NCI-H2107 treated with DMSO at 0.1 percent for 48 hours (cell line): Measurements from ENCODE around the gene DPYSL3.

Experiments
- DNase-seq: peaks from one replicate; lab custom pipeline; 2025; ENCODE audit not compliant: unreplicated experiment; lab: John Stamatoyannopoulos, UW

DPYSL3 gene

GRCh38 chr5:147515269-147515668 is 5.4 kb upstream of the DPYSL3 start:
- DNase-seq: no peak

DNA sequence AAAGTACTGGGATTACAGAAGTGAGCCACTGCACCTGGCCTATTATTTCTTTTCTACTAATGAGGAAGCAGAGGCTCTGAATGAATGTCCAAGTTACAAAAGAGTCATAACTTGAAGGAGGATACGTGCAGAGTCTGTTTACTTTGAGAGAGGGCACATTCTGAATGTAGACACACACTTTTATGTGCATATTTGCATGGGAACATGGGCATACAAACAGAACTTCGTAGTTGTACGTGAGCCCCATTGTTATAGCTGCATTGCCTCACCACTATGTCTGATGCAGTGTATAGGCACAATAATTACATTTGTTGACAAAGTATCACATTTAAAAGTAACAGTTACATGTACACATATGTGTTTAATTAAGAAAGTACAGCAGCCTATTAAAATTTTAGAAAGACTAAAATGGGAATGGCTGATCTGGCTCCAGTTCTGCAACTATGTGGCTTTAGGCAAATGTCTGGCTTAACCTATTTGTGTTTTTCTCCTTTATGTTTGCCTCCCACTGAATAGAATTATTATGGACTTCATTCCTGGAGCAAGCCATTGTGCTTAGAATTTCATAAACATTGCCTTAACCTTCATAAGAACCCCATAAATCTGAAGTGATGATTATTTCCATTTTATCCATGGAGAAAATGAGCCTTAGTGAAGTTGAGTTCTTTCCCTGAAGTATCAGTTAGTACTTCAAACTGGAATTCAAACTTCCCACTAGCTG is 3.0 kb upstream of the DPYSL3 start:
- no peak for DNase-seq

DNA sequence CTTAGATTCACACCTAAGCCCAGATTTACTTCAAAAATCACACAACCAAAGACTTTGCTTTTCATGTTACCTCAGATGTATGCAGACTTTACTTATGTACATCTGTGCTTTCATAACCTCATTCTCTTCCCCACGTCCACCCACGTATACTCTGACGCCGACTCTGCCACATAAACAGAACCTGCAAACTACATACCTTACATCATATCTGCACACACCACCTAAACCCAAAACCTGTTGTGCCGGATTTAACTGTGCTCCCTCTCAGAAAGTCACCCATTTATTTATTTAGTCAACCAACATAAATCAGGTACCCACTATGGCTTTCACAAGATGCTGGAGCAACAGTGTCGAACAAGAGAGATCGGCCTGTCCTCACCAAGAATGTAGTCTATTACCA is 1.0 kb upstream of the DPYSL3 start:
- DNase-seq: no peak

GRCh38 chr5:147509041-147509709 is 693 bp downstream of the DPYSL3 start:
- no peak for DNase-seq

DNA sequence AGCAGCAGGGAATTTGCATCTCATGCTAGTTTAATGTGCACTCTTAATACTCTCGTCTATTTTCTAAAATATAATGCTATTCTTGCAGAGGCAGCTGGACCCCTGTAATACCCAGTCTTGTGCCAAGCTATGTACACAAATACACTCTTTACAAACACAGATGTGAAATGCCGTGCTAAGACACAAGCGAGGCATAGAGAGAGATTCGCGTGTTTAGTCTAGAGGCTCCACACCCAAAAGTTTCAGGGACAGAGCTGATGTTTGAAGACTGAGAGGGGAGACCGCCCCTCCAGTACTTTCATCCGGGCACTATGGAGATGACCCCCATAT is 1.2 kb downstream of the DPYSL3 start:
- DNase-seq: no peak

GRCh38 chr5:147507480-147508126 is 2.3 kb downstream of the DPYSL3 start:
- DNase-seq: no peak

DNA sequence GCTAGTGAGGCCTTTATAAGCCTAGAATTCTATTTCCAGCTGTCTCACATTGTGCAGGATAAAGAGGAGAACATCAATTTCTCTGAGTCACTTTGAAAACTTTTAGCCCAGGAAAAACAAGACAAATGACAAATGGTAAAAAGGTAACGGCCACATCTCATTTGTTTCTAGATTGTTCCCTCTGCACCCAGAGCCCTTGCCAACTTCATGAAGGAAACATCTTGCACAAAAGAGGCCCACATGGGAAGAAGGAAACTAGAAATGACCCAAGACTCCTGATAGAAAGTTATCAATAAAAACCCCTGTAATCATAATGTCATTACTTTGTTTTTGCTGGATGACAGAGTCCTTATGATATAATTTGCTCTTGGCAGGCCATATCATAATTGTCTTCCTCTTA is 5.3 kb downstream of the DPYSL3 start:
- no peak for DNase-seq

GRCh38 chr5:147504011-147504410 is 5.9 kb downstream of the DPYSL3 start:
- DNase-seq: no peak

DNA sequence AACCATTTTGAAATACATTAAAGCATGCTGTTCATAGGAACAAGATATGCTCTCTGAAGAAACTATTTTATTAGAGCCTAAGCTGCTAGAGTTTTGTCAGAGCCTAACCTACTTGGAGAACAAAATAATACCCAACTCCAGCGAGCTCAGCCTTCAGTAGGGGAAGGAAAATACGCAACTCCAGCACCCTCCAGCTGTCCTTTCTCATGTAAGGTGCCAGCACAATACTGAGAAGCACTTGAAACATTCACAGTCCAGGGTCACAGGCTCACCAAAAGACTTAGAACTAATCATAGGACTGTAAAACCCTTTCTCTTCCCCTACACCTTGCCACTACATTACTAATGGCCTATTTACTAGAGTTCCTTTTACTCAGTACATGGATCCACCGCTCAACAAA is 18.9 kb downstream of the DPYSL3 start:
- no peak for DNase-seq

- no peak for DNase-seq
Measured at GRCh38 chr5:147487031-147487750, 22.7 kb downstream of the DPYSL3 start.

DNA sequence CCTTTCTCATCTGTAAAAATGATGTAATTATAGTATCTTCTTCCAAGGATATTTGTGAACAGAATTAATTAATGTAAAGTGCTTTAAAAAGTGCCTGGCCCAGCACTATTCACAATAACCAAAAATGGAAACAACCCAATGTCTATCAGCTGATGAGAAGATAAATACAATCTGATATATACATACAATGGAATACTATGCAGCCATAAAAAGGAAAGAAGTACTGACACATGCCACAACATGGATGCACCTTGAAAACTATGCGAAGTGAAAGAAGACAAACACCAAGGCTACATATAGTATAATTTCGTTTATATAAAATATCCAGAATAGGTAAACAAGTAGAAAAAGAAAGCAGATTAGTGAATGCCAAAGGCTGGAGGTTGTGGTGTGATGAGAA is 24.1 kb downstream of the DPYSL3 start:
- no peak for DNase-seq

- DNase-seq: no peak
Measured at GRCh38 chr5:147485046-147485445, 24.8 kb downstream of the DPYSL3 start.

GRCh38 chr5:147484708-147485020 is 25.2 kb downstream of the DPYSL3 start:
- no peak for DNase-seq

DNA sequence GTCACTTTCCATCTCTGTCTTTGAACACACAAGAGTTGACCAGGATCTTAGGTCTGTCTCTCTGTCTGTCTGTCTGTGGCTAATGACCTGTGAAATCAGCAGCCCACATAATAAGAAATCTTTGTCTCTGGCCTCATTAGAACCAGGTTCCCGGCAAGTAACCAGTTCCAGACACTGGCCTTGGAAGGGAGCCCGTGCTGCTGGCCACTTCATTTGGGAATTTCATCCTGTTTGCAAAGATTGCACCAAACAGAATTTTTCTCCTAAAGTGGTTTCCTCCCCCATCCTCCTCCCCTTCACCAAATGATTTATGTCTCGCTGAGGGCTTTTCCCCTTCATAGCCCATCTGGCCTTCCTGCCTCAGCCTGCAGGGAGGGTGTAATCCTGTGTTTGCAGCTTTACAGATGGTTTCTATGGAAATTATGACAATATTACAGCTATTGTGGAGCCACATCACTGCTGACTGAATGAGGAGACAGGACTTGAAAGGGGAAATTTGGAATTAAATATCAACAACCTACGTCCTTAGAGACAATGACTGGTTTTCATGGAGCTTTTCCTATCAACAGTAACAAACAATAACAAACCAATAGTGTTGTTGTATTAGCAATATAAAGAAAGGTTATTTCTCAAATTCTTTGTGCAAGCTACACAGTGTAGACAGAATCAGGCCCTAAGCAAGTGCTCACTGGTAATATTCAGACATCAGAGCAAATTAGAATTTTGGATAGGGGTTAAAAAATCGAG is 25.7 kb downstream of the DPYSL3 start:
- DNase-seq: peak; percentile 53

GRCh38 chr5:147483188-147483790 is 26.6 kb downstream of the DPYSL3 start:
- peak; percentile 84 for DNase-seq

GRCh38 chr5:147482706-147483180 is 27.1 kb downstream of the DPYSL3 start:
- DNase-seq: peak; percentile 83

DNA sequence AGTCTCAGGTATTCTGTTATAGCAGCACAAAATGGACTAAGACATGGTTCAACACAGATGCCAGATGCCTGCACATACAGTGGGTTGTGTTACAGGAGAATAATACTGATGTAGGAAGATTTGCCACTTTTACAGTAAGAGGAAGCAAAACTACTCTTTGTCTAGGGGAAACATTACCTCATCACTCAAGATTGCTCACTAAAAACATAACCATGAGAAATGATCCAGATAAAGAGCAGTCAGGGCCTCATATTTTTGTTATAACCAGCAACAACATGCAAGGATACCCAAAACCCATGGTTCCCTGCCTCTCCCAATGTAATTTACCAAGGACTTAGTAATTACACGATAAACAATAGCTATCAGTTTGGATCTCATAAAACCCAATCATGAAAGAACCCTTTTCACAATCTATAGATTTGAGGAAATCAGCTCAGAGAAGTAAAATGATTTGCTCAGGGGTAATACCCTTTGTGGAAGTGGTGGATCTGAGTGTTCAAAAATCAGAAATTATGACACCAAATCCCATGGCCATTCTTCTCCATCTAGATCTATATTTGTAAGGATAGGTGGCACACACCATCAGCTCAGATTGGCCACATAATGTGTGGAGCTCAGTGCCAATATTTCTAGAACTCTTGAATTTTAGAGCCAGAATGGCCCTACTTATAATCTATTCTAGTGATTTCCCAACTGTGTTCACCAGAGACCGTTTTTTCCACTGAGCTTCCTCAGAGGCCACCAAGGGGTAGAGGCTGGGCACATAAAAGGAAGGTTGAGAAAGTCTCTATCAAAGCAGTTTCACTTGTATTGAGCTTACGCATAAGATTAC is 27.8 kb downstream of the DPYSL3 start:
- no peak for DNase-seq

DNA sequence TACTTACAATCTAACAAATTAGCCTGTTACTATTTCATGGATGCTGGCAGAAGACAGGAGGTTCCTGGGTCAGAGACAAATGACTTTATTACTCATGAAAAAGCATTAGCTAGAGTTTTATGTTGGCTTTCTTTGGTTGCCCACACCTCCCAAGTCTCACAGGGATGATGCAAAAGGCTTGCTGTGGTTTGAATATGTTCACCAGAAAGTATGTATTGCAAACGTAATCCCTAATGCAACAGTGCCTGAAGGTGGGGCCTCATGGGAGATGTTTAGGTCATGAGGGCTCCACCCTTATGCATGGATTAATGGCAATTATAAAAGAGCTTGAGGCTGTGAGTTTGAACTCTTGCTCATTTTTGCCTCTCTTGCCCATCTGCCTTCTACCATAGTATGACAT is 28.5 kb downstream of the DPYSL3 start:
- no peak for DNase-seq

DNA sequence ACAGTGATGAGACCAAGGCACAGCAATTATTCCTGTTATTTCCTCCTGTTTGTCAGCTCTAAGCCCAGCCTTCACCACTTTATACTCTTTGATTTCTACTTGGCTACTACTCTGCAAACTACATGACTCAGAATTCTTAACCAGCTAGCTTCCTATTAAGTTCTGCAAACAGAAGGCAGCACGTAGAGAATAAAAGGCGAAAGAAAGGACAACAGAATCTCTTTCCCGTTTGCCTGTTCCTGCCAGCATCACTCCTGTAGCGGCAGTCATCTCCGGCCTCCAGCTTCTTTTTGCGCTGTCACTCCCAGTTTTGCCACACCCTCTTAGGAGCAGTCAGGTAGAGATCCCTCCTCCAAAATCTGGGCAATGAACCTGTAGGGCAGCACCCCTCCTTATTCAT is 29.9 kb downstream of the DPYSL3 start:
- DNase-seq: no peak

DNA sequence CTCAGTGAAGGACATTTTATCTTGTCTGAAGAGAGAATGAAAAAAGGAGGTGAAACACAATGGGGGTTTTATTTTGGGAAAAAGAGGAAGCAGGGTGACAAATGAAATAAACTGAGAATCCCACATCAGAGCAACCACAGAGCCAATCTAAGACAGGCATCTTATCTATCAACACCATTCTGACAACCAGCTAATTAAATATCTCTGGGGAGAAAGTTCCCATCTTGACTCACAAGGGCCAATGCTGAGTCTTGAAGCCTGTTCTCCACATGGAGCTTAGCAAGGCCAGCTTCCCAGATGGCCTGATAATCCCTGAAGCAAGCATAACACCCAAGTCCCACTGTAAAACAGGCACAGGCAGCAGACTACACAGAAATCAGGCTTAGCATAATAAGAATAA is 30.4 kb downstream of the DPYSL3 start:
- DNase-seq: no peak
